H9 (cell line): ENCODE measurements around the gene ATP6V0E1. TPM values are rescaled to one million over a fixed set of nuclear protein-coding genes. Genes with fewer than 3 reads are reported as not detected.

Experiments
- DNase-seq: peaks from one replicate; pipeline ENCODE4 v3.0.0-alpha.2; 2017
- H2AFZ ChIP-seq: one replicate; pipeline ENCODE4 v1.6.1; 2013; ENCODE audit warnings: mild to moderate bottlenecking, low read length, control low read depth, moderate library complexity
- H2AK5ac ChIP-seq: 2 replicates; pipeline ENCODE4 v1.6.1; 2013; ENCODE audit warnings: low read length, control low read depth, mixed read lengths; ENCODE audit not compliant: insufficient read length
- H2BK120ac ChIP-seq: one replicate; pipeline ENCODE4 v1.6.1; 2013; ENCODE audit warnings: low read depth, mild to moderate bottlenecking, low read length, control low read depth, inconsistent platforms; ENCODE audit not compliant: poor library complexity, severe bottlenecking
- H2BK12ac ChIP-seq: 2 replicates; pipeline ENCODE4 v1.6.1; 2013; ENCODE audit warnings: low read length, control low read depth, mixed read lengths, low read depth; ENCODE audit not compliant: insufficient read length
- H2BK15ac ChIP-seq: 2 replicates; pipeline ENCODE4 v1.6.1; 2013; ENCODE audit warnings: low read depth, low read length, control low read depth
- H2BK20ac ChIP-seq: one replicate; pipeline ENCODE4 v1.6.1; 2013; ENCODE audit warnings: low read depth, mild to moderate bottlenecking, low read length, control low read depth, inconsistent platforms; ENCODE audit not compliant: poor library complexity, severe bottlenecking
- H2BK5ac ChIP-seq: 2 replicates; pipeline ENCODE4 v1.6.1; 2013; ENCODE audit warnings: low read length, control low read depth, mixed read lengths; ENCODE audit not compliant: insufficient read length
- H3K14ac ChIP-seq: 2 replicates; pipeline ENCODE4 v1.6.1; 2013; ENCODE audit warnings: low read length, control low read depth; ENCODE audit not compliant: insufficient read depth
- H3K18ac ChIP-seq: 2 replicates; pipeline ENCODE4 v1.6.1; 2013; ENCODE audit warnings: low read depth, mild to moderate bottlenecking, mixed read lengths, low read length, control low read depth; ENCODE audit not compliant: insufficient read length
- H3K23ac ChIP-seq: 2 replicates; pipeline ENCODE4 v1.6.1; 2013; ENCODE audit warnings: low read length, control low read depth, mixed read lengths, low read depth; ENCODE audit not compliant: insufficient read length
- H3K23me2 ChIP-seq: 2 replicates; pipeline ENCODE4 v1.6.1; 2013; ENCODE audit warnings: low read depth, mild to moderate bottlenecking, mixed read lengths, low read length, control low read depth; ENCODE audit not compliant: insufficient read length, poor library complexity, severe bottlenecking
- H3K27ac ChIP-seq: 2 replicates; pipeline ENCODE4 v1.5.1; 2013; ENCODE audit warnings: low read length, control low read depth, mixed read lengths, low read depth; ENCODE audit not compliant: insufficient read length
- H3K27me3 ChIP-seq: 2 replicates; pipeline ENCODE4 v1.6.1; 2013; ENCODE audit warnings: low read length, control low read depth, inconsistent platforms; ENCODE audit not compliant: insufficient read depth
- H3K4ac ChIP-seq: 2 replicates; pipeline ENCODE4 v1.6.1; 2013; ENCODE audit warnings: low read depth, mild to moderate bottlenecking, control low read depth, inconsistent platforms, low read length, moderate library complexity
- H3K4me1 ChIP-seq: 2 replicates; pipeline ENCODE4 v1.6.1; 2013; ENCODE audit warnings: low read length, control low read depth, inconsistent platforms; ENCODE audit not compliant: insufficient read depth
- H3K4me2 ChIP-seq: 2 replicates; pipeline ENCODE4 v1.6.1; 2013; ENCODE audit warnings: low read length, control low read depth, mixed read lengths; ENCODE audit not compliant: insufficient read length, insufficient read depth
- H3K56ac ChIP-seq: 2 replicates; pipeline ENCODE4 v1.6.1; 2013; ENCODE audit warnings: low read depth, mild to moderate bottlenecking, mixed read lengths, low read length, control low read depth; ENCODE audit not compliant: insufficient read length
- H3K79me1 ChIP-seq: 2 replicates; pipeline ENCODE4 v1.6.1; 2013; ENCODE audit warnings: low read depth, mild to moderate bottlenecking, moderate library complexity, low read length, control low read depth, inconsistent platforms; ENCODE audit not compliant: insufficient read depth, poor library complexity, severe bottlenecking
- H3K79me2 ChIP-seq: 2 replicates; pipeline ENCODE4 v1.6.1; 2013; ENCODE audit warnings: low read length, control low read depth, inconsistent platforms; ENCODE audit not compliant: insufficient read depth
- H3K9ac ChIP-seq: 2 replicates; pipeline ENCODE4 v1.6.1; 2013; ENCODE audit warnings: low read length, control low read depth, mixed read lengths; ENCODE audit not compliant: insufficient read length; ENCODE audit errors: extremely low read depth
- H3K9me3 ChIP-seq: one replicate; pipeline ENCODE4 v1.6.1; 2013; ENCODE audit warnings: low read depth, low read length, inconsistent platforms; ENCODE audit not compliant: control insufficient read depth
- H3T11ph ChIP-seq: one replicate; pipeline ENCODE4 v1.6.1; 2013; ENCODE audit warnings: mild to moderate bottlenecking, low read length, control low read depth, inconsistent platforms
- H4K20me1 ChIP-seq: one replicate; pipeline ENCODE4 v1.6.1; 2013; ENCODE audit not compliant: control insufficient read depth, insufficient read length, insufficient read depth
- H4K5ac ChIP-seq: 2 replicates; pipeline ENCODE4 v1.6.1; 2013; ENCODE audit warnings: low read depth, mild to moderate bottlenecking, mixed read lengths, low read length, control low read depth; ENCODE audit not compliant: insufficient read length
- H4K8ac ChIP-seq: replicated peaks from 2 replicates; pipeline ENCODE4 v1.6.1; 2013; ENCODE audit warnings: low read length, control low read depth, mixed read lengths, low read depth; ENCODE audit not compliant: insufficient read length
- H4K91ac ChIP-seq: 2 replicates; pipeline ENCODE4 v1.6.1; 2013; ENCODE audit warnings: low read depth, mild to moderate bottlenecking, moderate library complexity, mixed read lengths, low read length, control low read depth; ENCODE audit not compliant: insufficient read length
- H3K27ac Mint-ChIP-seq, 3 experiments: 2 replicates in 2 of 3; 3 replicates in 1 of 3; pipeline ENCODE4 v1.8.0; 2020 to 2021; ENCODE audit warnings: mixed read lengths in 3 of 3, mild to moderate bottlenecking in 1 of 3, moderate library complexity in 1 of 3
- H3K27me3 Mint-ChIP-seq: 2 replicates; pipeline ENCODE4 v1.8.0; 2021; ENCODE audit warnings: low read depth, mild to moderate bottlenecking, moderate library complexity, mixed read lengths
- H3K36me3 Mint-ChIP-seq, 3 experiments: 2 replicates in 2 of 3; 3 replicates in 1 of 3; pipeline ENCODE4 v1.8.0; 2020 to 2021; ENCODE audit warnings: low read depth in 3 of 3, mixed read lengths in 3 of 3; ENCODE audit not compliant: insufficient read depth in 1 of 3
- H3K4me1 Mint-ChIP-seq, 2 experiments: 2 replicates each; pipeline ENCODE4 v1.8.0; 2020; ENCODE audit warnings: mixed read lengths in 2 of 2
- H3K4me3 Mint-ChIP-seq, 2 experiments: 2 replicates in 1 of 2; 3 replicates in 1 of 2; pipeline ENCODE4 v1.8.0; 2020 to 2021; ENCODE audit warnings: mild to moderate bottlenecking in 2 of 2, mixed read lengths in 2 of 2, moderate library complexity in 1 of 2
- H3K9me3 Mint-ChIP-seq, 2 experiments: 2 replicates in 1 of 2; 3 replicates in 1 of 2; pipeline ENCODE4 v1.8.0; 2020; ENCODE audit warnings: mild to moderate bottlenecking in 2 of 2, mixed read lengths in 2 of 2, moderate library complexity in 1 of 2
- whole genome bisulfite sequencing: extraction: QIAGEN DNeasy Blood & Tissue Kit; methylation state at CpG from one replicate; pipeline ENCODE4 v1.1.7; 2013; ENCODE audit warnings: missing lambda C conversion rate, low lambda C conversion rate, mixed read lengths; ENCODE audit not compliant: insufficient read length; ENCODE audit errors: extremely low coverage; 5-methylcytosine and 5-hydroxymethylcytosine counted together
- total RNA-seq: library from RNA; stranded (reverse); gene quantifications from 2 replicates; pipeline ENCODE4 v1.2.1, GENCODE V29; 2021
- TF ChIP-seq, protein P1 (sequence below): fragments of 200-600 bp; sonication (generic); conservative IDR thresholded peaks from 3 replicates; pipeline ENCODE4 v1.8.0; 2021; ENCODE audit warnings: antibody characterized with exemption, mild to moderate bottlenecking

Gene ATP6V0E1
- total RNA-seq, 1 experiment from 2014 or later, result 101 TPM

DNA sequence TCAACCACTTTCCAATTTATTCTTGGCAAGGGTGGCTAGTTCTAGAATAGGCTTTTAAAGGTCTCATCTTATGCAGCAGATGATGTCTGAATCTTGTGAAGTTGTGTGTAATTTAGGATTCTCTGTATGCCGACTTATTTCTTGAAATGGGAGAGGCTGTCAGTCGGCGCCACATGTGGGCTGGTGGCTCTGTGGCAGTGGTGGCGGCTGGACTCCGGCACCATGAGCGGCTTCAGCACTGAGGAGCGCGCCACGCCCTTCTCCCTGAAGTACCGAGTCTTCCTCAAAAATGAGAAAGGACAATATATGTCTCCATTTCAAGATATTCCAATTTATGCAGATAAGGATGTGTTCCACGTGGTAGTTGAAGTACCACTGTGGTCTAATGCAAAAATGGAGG is 8.3 kb upstream of the ATP6V0E1 start:
- Histone ChIP-seq H4K20me1 (no peaks in the 10 kb centered on the region), H3K9ac (no peak overlapping the region), H3K18ac (no peak overlapping the region), H4K8ac (no peak overlapping the region), H2BK20ac (no peak overlapping the region), H2BK5ac (no peak overlapping the region), H3K79me2 (no peaks in the 10 kb centered on the region), H2BK15ac (no peak overlapping the region), H3K23ac (no peak overlapping the region), H3K14ac (no peak overlapping the region), H3K4me2 (no peak overlapping the region), H2BK120ac (no peak overlapping the region), H3K4me1 (no peaks in the 10 kb centered on the region), H3K79me1 (no peaks in the 10 kb centered on the region), H3K27ac (no peak overlapping the region), H2BK12ac (no peak overlapping the region), H2AFZ (no peak overlapping the region), H3K23me2 (no peaks in the 10 kb centered on the region), H3K9me3 (no peaks in the 10 kb centered on the region), H3K4ac (no peak overlapping the region), H4K91ac (no peak overlapping the region), H4K5ac (no peak overlapping the region), H3K56ac (no peak overlapping the region), H3K27me3 (no peaks in the 10 kb centered on the region; the same call in 1 of the 2 replicates), H3T11ph (no peak overlapping the region), H2AK5ac (no peak overlapping the region)
- TF ChIP-seq, protein P1, sequence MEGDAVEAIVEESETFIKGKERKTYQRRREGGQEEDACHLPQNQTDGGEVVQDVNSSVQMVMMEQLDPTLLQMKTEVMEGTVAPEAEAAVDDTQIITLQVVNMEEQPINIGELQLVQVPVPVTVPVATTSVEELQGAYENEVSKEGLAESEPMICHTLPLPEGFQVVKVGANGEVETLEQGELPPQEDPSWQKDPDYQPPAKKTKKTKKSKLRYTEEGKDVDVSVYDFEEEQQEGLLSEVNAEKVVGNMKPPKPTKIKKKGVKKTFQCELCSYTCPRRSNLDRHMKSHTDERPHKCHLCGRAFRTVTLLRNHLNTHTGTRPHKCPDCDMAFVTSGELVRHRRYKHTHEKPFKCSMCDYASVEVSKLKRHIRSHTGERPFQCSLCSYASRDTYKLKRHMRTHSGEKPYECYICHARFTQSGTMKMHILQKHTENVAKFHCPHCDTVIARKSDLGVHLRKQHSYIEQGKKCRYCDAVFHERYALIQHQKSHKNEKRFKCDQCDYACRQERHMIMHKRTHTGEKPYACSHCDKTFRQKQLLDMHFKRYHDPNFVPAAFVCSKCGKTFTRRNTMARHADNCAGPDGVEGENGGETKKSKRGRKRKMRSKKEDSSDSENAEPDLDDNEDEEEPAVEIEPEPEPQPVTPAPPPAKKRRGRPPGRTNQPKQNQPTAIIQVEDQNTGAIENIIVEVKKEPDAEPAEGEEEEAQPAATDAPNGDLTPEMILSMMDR, result no peak
- DNase-seq, result no peak
- no peaks in the 10 kb centered on the region; a peak in 1 of 7 replicates for H3K36me3 Mint-ChIP-seq
- H3K27ac Mint-ChIP-seq, result no peak overlapping the region
- no peaks in the 10 kb centered on the region for H3K4me1 Mint-ChIP-seq
- H3K9me3 Mint-ChIP-seq, result no peaks in the 10 kb centered on the region
- no CpG with 5 or more reads among the region's 11 CpGs for WGBS
- no peak overlapping the region for H3K4me3 Mint-ChIP-seq
- H3K27me3 Mint-ChIP-seq, result peaks cover 29% of the 10 kb centered on the region
